GM18909 (cell line): ENCODE data around the gene STIM2.

Experiments used
- ATAC-seq: cut with Tn5 transposase; IDR thresholded peaks from one replicate; pipeline ENCODE4 v1.9.1; 2021; ENCODE audit warnings: mild to moderate bottlenecking; ENCODE audit not compliant: unreplicated experiment, poor library complexity

Gene STIM2

DNA sequence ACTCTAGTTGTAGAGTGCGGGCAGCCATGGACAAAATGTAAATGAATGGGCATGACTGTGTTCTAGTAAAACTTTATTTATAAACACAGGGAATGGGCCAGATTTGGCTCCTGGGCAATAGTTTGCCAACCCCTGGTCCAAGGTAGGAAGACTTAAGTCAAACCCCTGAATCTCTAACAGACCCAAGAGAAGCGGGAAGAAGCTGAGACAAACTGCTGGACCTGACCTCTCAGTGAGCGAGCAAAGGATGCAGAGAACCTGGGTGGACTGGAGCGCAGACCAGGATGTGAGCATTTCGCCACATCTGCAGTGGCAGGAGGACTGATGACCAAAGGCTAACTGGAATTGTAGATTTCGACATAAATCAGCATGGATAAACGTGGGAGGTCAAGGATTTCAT, 201.6 kb downstream of the STIM2 start:
- ATAC-seq = no peak

DNA sequence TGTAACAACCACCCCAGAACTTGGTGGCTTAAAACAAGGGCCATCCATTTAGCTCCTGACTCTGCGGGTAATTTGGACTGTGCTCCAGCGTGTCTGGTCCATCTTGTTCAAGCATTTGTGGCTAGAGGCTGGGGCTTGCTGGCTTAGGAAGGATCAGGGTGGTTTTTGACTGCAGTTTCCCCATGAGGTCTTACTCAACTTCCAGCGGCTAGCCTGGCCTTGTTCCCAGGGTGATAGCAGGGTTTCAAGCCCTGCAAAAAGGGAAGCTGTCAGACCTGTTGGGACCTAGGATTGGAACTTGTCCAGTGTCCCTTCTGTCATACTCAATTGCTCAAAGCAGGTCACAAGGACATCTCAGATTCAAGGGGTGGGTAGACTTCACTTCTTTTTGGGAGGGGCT, 205.9 kb downstream of the STIM2 start:
- no peak for ATAC-seq

DNA sequence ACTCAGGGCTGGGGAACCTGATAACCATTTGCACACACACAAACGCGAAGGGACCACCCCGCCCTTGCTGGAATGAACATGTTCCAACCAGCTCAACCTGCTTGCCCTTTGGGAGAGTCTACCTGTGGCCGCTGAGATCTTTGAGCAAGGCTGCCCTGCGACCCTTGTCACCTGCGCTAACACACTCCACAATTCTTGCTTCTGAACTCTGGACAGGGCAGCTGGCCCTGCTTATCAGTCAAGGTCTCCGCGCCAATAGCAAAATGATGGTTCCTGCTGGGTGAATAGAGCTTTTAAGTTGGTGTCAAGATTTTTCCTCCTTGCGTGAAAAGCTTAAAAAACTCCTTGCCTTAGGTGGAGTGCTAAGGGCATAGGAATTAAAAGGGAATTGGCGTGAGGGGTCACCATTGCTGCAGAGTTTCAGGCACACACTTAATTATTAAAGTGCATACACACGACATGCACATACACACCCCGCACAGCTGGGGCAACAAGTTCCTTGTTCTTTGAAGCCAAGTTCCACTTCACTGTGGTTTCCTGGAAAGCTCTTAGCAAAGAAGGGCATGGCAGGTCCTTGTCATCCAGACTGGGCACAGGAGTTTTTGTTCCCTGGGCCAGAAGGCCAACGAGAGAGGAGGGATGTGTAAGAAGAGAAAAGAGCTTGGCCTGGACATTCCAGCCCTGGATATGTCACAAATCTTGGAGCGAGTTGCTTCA, 207.7 kb downstream of the STIM2 start:
- no peak for ATAC-seq
